NT2/D1 (cell line): Measurements from ENCODE around the gene LPAR1.
"Not testable (repeated sequence)": the region's sequence is repeated elsewhere in the genome, so short reads cannot be mapped to it uniquely, and the experiment has no call there.

Experiments
- DNase-seq: peaks from one replicate; pipeline ENCODE4 v3.0.0-alpha.2; 2011; ENCODE audit warnings: low read depth, low spot score
- H3K27me3 ChIP-seq: 2 replicates; pipeline ENCODE4 v1.6.0; 2011; ENCODE audit warnings: mild to moderate bottlenecking; ENCODE audit not compliant: insufficient read length, insufficient read depth
- H3K36me3 ChIP-seq: 2 replicates; pipeline ENCODE4 v1.6.1; 2011; ENCODE audit warnings: mild to moderate bottlenecking, low read length, mixed read lengths; ENCODE audit not compliant: insufficient read depth, insufficient read length
- H3K4me1 ChIP-seq: 2 replicates; pipeline ENCODE4 v1.5.1; 2011; ENCODE audit not compliant: insufficient read depth, insufficient read length
- H3K4me3 ChIP-seq: 2 replicates; pipeline ENCODE4 v1.5.1; 2011; ENCODE audit warnings: low read depth; ENCODE audit not compliant: insufficient read length
- H3K9ac ChIP-seq: 2 replicates; pipeline ENCODE4 v1.6.0; 2011; ENCODE audit warnings: low read depth; ENCODE audit not compliant: insufficient read length
- H3K9me3 ChIP-seq: 2 replicates; pipeline ENCODE4 v1.5.1; 2011; ENCODE audit warnings: mild to moderate bottlenecking, low read length; ENCODE audit not compliant: insufficient read depth
- SUZ12 ChIP-seq: IDR thresholded peaks from 2 replicates; pipeline ENCODE4 v1.6.1; 2011; ENCODE audit not compliant: insufficient read length, insufficient read depth; ENCODE audit errors: extremely low read depth
- YY1 ChIP-seq: IDR thresholded peaks from 2 replicates; pipeline ENCODE4 v1.6.1; 2011; ENCODE audit not compliant: insufficient read length, insufficient read depth
- ZNF274 ChIP-seq: IDR thresholded peaks from 2 replicates; pipeline ENCODE4 v1.6.1; 2011; ENCODE audit warnings: mild to moderate bottlenecking, low read depth, low read length

LPAR1 gene

DNA sequence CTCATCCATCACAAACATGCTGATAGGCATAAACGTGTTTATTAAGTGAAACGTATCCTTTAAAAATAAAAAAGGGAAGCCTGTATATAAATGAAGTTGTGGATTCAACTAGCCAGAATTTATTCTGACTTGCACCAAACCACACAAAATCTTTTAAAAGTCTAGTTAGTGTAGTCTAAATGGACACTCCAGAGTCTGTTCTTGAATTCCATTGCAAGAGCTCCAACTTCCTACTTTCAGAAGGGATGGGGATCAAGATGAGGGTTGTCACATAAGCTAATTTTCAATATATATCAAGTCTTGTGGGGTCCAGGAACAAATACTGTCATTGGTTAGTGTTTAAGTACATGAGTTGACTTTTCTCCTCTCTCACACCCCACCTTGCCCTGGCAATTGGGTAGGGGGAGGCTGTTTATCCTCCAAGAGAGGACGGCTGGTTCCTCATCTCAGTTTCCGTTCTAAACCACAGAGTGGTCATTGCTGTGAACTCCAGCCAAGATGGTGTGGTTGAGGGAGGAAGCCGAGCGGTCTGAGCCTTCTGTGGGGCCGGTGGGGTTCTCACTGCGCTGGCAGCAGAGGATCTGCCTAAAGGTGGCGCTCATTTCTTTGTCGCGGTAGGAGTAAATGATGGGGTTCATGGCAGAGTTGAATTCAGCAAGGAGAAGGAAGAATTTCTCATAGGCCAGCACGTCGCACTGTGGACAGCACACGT lies 163.2 kb downstream of the LPAR1 start:
- no peak for DNase-seq
- Histone ChIP-seq H3K9ac (no peak overlapping the region), H3K27me3 (no peaks in the 10 kb centered on the region), H3K9me3 (no peaks in the 10 kb centered on the region), H3K4me3 (no peak overlapping the region), H3K4me1 (no peaks in the 10 kb centered on the region), H3K36me3 (peaks cover 2% of the 10 kb centered on the region)
- TF ChIP-seq ZNF274 (no peak), SUZ12 (no peak), YY1 (no peak)

DNA sequence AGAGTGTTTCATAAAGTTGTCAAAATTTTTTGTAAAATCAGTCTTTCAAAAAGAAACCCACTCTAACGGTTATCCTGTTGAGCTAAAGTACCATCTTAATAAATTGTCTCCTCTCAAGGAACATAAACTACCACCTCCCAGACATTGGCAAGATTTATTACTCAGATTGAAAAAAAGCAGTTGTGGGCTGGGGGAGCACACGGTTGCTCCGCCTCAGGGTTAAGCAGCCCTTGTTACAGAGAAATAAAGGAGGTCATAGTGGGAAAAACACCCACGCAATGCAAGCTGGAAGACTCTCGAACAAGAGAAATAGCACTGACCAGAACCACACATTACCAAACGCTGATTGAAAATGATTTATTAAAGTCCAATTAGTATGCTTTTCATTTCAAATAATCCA lies 165.3 kb downstream of the LPAR1 start:
- DNase-seq: no peak
- Histone ChIP-seq H3K4me1 (no peaks in the 10 kb centered on the region), H3K27me3 (no peaks in the 10 kb centered on the region), H3K36me3 (peaks cover 2% of the 10 kb centered on the region), H3K9ac (no peak overlapping the region), H3K4me3 (no peak overlapping the region), H3K9me3 (no peaks in the 10 kb centered on the region)
- TF ChIP-seq ZNF274: no peak
- TF ChIP-seq YY1: no peak
- TF ChIP-seq SUZ12: no peak

DNA sequence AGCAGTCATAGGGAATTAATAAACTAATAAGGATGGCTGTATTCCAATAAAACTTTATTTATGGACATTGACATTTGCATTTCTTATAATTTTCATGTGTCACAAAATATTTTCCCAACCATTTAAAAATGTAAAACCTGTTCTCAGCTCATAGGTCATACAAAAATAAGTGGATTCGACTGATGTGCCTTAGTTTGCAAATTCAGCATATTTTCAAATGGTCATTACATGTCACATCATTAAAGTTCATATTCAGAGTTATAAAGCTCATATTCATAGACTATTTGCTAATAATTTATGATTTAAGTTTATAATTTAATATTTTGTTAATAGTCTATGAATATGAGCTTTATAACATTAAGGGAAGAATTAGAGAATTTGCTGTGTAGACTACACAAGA lies 166.5 kb downstream of the LPAR1 start:
- Histone ChIP-seq H3K4me1 (no peaks in the 10 kb centered on the region), H3K9me3 (no peaks in the 10 kb centered on the region), H3K27me3 (no peaks in the 10 kb centered on the region), H3K36me3 (peaks cover 2% of the 10 kb centered on the region), H3K9ac (no peak overlapping the region), H3K4me3 (no peak overlapping the region)
- TF ChIP-seq SUZ12: no peak
- no peak for TF ChIP-seq YY1
- no peak for TF ChIP-seq ZNF274
- DNase-seq: no peak

DNA sequence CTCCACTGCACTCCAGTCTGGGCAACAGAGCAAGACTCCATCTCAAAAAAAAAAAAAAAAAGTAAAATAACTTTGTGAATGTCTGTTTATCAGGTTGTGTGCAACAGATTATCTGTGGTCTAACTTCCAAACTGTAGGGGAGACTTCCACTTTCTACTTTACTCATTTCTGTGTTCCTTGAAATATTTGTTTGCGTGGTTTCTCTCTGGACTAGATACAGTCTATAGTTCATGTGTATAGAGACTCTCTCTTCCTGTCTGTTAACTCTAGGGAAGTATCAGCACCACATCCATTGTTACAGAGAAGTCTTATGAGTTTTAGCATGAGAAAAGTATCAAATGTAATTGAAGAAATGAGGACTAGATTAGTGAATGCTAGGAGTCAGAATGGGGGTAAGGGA lies 168.3 kb downstream of the LPAR1 start:
- Histone ChIP-seq H3K27me3 (no peaks in the 10 kb centered on the region), H3K9ac (no peak overlapping the region), H3K4me3 (no peak overlapping the region), H3K4me1 (no peaks in the 10 kb centered on the region), H3K9me3 (no peaks in the 10 kb centered on the region), H3K36me3 (no peaks in the 10 kb centered on the region)
- TF ChIP-seq SUZ12: no peak
- no peak for TF ChIP-seq ZNF274
- TF ChIP-seq YY1: no peak
- DNase-seq: no peak

DNA sequence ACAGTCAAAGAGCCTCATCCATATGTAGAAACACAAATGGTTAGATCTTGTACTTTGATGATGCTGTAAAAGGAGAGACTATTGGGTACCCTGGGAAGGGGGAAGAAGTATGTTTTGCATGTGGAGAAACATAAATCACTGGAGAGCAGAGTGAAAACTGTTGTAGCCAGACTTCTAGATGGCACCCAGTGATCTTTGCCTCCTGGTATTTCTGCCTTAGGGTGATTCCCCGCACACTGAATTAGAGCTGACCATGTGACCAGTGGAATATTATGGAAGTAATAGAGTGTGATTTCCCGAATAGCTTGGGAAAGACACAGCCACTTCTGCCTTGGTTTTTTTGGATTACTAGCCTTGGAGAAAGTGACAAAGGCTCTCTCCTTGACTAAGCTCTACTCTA lies 174.3 kb downstream of the LPAR1 start:
- Histone ChIP-seq H3K27me3 (no peaks in the 10 kb centered on the region), H3K9me3 (peaks cover 37% of the 10 kb centered on the region), H3K36me3 (no peaks in the 10 kb centered on the region), H3K9ac (no peak overlapping the region), H3K4me1 (no peaks in the 10 kb centered on the region), H3K4me3 (no peak overlapping the region)
- no peak for DNase-seq
- TF ChIP-seq ZNF274 (no peak), SUZ12 (no peak), YY1 (no peak)

DNA sequence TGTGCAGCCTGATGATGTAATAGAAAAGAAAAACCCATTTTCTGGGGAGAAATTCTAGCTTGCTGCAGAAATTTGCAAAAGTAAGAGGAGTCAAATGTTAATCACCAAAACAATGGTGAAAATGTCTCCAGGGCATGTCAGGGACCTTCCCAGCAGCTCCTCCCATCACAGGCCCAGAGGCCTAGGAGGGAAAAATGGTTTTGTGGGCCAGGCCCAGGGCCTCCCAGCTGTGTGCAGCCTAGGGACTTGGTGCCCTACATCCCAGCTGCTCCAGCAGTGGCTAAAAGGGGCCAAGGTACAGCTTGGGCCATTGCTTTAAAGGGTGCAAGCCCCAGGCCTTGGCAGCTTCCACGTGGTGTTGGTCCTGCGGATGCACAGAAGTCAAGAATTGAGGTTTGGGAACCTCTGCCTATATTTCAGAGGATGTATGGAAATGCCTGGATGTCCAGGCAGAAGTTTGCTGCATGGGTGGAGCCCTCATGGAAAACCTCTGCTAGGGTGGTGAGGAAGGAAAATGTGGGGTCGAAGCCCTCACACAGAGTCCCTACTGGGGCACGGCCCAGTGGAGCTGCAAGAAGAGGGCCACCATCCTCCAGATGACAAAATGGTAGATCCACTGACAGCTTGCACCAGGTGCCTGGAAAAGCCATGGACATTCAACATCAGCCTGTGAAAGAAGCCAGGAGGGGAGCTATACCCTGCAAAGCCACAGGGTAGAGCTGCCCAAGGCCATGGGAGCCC lies 176.7 kb downstream of the LPAR1 start:
- peaks cover 37% of the 10 kb centered on the region for H3K9me3 ChIP-seq
- not testable (repeated sequence) for DNase-seq, H3K4me3 ChIP-seq, H3K36me3 ChIP-seq, H3K4me1 ChIP-seq, H3K27me3 ChIP-seq, H3K9ac ChIP-seq

DNA sequence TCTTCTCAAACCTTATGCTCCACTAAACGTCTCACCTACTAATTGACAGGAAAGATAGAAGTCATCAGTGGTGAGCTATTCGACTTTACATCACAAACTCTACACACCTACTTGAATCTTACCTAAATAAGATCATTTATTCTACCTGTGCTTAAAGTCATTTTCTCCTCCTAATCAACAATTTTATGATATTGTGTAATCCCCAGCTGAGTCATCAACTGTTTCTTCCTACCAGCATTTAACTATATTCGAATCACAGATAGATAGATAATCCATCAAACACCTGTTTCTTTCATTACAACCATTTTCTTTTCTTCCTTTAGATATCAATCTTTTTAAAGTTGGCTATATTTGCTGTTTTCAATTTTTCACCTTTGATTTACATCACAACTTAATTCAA lies 181.5 kb downstream of the LPAR1 start:
- H3K36me3 ChIP-seq: no peaks in the 10 kb centered on the region
- DNase-seq: no peak
- no peak overlapping the region for H3K9ac ChIP-seq
- H3K4me1 ChIP-seq: no peaks in the 10 kb centered on the region
- no peak overlapping the region for H3K4me3 ChIP-seq
- H3K27me3 ChIP-seq: no peaks in the 10 kb centered on the region
- TF ChIP-seq ZNF274: no peak
- no peak for TF ChIP-seq YY1
- no peak for TF ChIP-seq SUZ12
- H3K9me3 ChIP-seq: peaks cover 22% of the 10 kb centered on the region
